GM12872 (cell line): Measurements from ENCODE around the gene NHEJ1.

Experiments
- CTCF ChIP-seq: IDR thresholded peaks from 3 replicates; pipeline ENCODE4 v1.5.1; 2011; ENCODE audit warnings: low read depth, mild to moderate bottlenecking, low read length, moderate library complexity; ENCODE audit not compliant: insufficient read depth

The NHEJ1 gene

GRCh38 chr2:219056176-219056895, 104.3 kb downstream of the NHEJ1 start:
- no peak for TF ChIP-seq CTCF

DNA sequence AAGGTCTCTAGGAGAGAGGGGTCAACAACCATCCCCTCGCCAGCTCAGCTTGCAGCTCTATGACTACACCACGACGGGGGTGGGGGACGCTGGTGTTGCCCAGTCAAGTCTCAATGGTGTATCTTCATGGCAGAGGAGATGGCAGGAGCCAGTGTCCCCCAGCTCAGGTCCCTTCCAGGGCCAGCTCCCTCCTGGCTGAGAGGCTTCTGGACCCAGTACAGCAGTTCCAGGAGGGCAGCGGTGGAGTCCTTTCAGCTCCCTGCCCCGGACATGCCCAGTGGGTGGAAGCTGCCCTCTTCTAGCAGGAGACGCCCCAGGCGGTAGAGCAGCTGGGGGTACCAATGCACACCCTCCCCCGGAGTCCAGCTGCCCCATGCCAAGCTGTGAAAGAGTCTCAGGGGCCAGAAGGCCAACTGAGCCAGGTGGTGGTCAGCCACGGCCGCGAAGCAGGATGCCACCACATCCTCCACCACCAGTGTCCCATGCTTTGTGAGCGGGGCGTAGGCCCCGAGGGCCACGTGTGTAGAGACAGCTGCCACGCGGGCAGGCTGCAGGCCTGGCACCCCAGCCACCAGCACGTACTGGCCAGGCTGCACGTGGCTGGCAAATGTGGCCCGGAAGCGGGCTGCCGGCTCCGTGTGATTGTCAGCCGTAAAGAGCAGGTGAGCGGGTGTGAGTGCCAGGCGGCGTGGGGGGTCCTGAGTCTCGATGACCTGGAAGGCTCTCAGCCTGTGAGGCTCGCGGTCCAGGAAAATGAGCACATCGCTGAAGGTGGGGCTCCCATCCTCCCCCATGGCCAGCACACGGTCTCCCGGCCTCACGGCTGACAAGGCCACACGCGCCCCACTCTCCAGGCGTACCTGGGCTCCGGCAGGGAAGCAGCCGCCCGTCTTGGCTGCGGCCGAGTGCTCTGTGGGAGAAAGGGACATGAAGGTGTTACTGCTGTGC, 105.4 kb downstream of the NHEJ1 start:
- TF ChIP-seq CTCF = no peak

- TF ChIP-seq CTCF = no peak
These were observed 111.3 kb downstream of the NHEJ1 start for GRCh38 chr2:219049282-219049681.

DNA sequence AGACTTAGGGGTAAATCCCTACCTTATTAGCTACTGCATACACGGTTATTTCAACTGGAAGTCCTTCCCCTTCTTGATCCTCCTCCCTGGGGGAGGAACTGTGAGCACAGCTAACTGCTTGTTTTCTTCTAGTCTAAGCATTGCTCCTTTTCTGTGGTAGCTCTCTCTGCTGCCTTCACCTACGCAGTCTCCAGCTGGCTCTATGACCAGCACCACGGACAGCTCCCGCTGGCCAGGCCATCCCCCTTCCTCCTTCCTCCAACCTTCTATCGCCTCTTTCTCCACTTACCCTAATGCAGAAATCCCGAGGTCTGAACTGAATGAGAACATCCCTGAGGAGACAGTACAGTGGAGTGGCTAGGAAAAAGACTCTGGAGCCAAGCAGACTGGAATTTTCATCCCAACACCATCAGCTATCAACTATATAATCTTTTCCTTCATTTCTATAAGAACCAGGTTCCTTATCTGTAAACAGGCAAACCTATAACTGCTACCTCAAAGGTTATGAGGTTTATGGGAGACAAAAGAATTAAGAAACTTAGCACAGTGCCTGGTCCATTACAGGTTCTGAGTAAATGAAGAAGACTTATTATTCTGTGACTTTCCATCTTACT, 114.6 kb downstream of the NHEJ1 start:
- TF ChIP-seq CTCF = no peak

DNA sequence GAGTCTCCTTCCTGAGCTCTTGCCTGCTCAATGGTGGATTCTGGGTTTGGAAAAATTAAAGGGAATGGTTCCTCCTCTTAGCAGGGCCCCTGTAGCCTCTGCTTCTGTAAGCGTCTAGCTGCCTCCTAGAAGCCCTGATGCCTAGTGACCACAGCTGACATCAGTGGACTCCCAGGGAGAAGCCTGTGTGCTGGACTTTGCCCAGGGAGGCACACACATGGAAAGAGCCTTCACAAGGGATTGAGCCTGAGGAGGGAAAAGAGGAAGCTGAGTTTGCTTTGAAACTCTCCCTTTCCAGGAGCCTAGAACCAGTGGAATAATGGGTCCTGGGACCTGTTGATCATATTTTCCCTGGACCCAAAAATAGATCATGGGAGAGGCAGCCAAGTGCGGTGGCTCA, 117.9 kb downstream of the NHEJ1 start:
- no peak for TF ChIP-seq CTCF

- TF ChIP-seq CTCF = no peak
These were observed 118.5 kb downstream of the NHEJ1 start for GRCh38 chr2:219042157-219042556.

DNA sequence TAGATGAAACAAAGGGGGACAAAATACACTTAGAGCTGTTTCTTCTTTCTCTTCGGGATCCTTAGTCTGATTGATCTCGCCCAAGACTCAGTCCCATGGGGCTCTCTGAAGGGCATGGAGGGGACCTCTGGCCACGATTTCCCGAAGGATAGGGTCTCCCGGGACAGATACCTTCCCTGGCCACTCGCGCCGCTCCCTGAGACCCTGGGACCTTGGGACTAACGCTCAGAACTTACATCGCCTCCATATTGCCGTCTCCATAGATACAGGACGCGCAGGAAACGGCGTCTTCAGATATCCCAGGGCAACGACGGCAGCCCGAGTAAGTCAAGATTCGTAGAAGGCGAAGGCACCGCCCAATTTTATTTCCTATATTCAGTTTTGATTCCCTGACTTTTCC, 119.4 kb downstream of the NHEJ1 start, which contains the start of gene CFAP65:
Gene CFAP65 (minus strand): TSS at position 265 of the 400 bp plus-strand sequence. CDS start 2,468 bp downstream, outside the sequence.
- TF ChIP-seq CTCF = no peak
